Stimulated activated CD4-positive, alpha-beta T cell treated with anti-CD3 and anti-CD28 coated beads, Interleukin-2, amount 100 ng/mL, for 24 hours (primary cell): ENCODE measurements around the gene KHDC1.
"Not testable (repeated sequence)": the region's sequence is repeated elsewhere in the genome, so short reads cannot be mapped to it uniquely, and the experiment has no call there.

ENCODE experiments used
- DNase-seq, 2 donors: peaks; one replicate each; pipeline ENCODE4 v3.0.0-alpha.2; 2020

Gene KHDC1, protein sequence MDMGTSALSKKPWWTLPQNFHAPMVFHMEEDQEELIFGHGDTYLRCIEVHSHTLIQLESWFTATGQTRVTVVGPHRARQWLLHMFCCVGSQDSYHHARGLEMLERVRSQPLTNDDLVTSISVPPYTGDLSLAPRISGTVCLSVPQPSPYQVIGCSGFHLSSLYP

DNA sequence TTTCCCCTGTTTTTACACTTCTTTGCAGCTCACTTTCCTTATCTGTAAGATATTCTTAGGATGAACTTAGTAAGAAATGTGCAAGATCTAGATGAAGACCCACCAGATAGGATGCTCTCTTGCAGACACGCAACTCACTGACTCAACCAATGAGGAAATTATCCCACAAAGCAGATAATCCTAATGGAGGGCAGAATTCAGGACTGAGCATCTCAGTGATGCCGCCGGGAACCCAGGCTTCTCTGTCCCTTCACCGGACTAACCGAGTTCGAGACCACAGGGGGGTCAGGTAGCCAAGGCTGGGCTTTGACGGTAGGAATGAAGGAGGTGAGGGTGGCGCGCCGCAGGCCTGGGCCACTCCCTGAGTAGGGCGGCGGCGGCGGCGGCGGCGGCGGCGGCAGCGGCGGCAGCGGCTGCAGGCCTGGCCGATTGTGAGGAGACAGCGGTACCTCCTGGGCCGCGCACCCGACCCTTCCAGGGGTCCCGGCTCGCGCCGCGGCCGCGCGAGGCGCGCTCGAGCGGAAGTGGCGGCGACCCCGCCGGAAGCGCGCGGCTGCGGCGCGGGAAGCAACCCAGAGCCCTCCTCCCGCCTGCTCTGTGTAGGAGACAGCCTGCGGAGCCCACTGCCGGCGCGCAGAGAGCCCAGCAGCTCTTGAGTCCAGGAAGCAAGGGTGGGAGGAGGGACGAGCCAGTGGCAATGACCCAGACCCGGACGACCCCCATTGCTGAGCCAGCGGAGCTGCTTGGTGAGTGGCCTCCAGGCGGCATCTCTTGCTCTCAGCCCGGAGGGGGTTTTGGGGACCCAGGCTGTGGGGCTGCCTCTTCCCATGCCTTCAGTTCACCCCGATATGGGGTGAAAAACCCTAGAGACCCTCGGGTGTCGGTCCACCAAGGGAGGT lies at the start of gene KHDC1:
Gene KHDC1 (minus strand): TSS at position 526 of the 899 bp plus-strand sequence. CDS start 20,679 bp downstream, outside the sequence.
- peak; percentile 58 to 68 for DNase-seq

DNA sequence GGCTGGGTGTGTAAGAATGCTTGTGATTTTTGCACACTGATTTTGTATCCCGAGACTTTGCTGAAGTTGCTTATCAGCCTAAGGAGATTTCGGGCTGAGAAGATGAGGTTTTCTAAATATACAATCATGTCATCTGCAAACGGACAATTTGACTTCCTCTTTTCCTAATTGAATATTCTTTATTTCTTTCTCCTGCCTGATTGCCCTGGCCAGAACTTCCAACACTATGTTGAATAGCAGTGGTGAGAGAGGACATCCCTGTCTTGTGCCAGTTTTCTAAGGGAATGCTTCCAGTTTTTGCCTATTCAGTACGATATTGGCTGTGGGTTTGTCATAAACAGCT lies 47.5 kb upstream of the KHDC1 start:
- DNase-seq = not testable (repeated sequence)

DNA sequence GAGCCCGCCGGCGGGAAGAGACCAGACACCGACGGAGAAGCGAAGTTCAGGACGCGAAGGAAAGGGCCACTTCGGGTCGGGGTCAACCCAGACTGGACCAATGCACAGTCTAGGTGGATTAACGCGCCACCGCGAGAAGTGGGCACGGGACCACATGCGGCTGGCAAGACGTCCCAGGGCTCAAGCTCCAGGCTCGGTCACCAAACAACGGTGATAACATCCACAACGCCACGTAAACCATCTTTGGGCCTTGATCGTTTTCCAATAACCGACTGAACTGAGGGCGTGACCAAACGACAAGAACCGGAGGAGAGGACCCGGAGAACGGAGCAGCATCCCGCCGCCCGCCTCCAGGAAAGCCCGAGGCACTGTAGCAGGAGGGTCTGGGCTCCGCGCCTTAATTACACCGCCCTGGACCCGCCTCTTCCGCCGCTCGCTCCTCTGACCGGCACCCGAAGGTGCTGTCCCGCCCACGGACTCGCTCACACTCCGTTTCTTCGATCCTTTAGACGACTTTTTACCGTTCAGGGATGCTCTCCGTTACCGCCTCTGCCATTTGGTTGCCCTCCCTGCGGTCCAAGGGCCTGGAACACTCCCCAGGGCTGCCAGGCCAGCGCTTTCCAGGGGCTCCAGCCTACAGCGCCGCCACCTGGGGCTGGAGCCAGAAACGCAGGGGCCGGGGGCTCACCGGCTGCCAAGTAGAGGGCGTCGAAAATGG lies 46.9 kb upstream of the KHDC1 start:
- DNase-seq = peak; percentile 65 to 79

DNA sequence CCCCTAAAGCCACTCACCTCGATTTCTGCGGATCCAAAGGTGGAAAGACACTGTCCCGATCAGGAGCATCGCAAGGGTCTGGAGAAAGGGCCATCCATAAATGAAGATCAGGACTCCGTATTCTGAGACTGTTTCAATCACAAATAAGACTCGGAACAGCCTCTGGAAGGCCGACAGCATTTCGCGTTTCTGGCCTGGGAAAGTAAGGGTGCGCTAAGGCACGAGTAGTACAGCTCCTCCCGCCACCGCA lies 46.5 kb upstream of the KHDC1 start:
- no peak for DNase-seq

DNA sequence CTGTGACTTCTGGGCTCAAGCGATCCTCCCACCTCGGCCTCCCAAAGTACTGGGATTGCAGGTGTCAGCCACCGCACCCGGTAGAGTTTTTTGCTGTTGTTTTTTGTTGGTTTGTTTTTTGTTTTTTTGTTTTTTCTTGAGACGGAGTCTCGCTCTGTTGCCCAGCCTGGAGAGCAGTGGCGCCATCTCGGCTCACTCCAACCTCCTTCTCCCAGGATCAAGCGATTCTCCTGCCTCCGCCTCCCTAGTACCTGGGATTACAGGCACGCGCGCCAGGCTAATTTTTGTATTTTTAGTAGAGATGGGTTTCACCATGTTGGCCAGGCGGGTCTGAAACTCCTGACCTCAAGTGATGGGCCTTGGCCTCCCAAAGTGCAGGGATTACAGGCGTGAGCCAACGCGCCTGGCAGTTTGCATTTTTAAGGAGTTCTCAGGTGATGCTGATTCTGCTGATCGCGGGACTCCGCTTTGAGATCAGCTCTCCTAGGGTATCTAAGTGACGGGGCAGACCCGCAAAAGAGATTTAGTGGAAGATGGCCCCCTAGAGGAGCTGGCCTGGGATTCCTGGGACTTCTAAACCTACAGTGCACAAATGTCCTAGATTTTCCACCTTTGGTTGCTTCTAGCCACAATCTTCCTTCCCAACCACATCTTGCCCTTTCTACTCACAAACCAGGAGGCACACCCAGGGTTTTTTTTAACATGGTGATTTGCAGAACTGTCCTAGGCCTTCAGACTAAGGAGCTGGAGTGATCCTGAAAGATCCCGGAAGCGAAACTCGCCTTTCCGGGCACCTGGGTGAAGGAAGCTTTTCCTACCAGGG lies 45.9 kb upstream of the KHDC1 start:
- peak in 1 of 2 donors; percentile 4 for DNase-seq

DNA sequence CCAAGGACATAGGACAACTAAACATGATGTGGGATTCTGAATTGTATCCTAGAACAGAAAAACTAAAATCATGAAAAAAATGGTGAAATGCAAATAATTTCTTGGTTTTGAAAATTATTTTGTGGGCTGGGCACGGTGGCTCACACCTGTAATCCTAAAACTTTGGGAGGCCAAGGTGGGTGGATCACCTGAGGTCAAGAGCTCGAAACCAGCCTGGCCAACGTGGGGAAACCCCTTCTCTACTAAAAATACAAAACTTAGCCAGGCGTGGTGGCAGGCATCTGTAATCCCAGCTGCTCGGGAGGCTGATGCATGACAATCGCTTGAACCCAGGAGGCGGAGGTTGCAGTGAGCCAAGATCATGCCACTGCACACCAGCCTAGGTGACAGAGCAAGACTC lies 40.8 kb upstream of the KHDC1 start:
- DNase-seq = not testable (repeated sequence)

DNA sequence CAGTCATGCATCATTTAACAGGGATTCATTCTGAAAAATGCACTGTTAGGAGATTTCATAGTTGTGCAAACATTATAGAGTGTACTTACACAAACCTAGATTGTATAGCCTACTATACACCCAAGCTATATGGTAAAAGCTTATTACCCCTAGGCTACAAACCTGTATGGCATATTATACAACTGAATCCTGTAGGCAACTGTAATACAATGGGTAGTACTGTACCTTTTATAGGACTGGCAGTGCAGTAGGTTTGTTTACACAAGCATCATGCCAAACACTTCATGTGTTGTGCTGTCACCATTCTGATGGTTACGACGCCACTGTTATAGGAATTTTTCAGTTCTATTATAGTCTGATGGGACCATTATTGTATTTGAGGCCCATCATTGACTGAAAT lies 39.3 kb upstream of the KHDC1 start:
- no peak for DNase-seq

DNA sequence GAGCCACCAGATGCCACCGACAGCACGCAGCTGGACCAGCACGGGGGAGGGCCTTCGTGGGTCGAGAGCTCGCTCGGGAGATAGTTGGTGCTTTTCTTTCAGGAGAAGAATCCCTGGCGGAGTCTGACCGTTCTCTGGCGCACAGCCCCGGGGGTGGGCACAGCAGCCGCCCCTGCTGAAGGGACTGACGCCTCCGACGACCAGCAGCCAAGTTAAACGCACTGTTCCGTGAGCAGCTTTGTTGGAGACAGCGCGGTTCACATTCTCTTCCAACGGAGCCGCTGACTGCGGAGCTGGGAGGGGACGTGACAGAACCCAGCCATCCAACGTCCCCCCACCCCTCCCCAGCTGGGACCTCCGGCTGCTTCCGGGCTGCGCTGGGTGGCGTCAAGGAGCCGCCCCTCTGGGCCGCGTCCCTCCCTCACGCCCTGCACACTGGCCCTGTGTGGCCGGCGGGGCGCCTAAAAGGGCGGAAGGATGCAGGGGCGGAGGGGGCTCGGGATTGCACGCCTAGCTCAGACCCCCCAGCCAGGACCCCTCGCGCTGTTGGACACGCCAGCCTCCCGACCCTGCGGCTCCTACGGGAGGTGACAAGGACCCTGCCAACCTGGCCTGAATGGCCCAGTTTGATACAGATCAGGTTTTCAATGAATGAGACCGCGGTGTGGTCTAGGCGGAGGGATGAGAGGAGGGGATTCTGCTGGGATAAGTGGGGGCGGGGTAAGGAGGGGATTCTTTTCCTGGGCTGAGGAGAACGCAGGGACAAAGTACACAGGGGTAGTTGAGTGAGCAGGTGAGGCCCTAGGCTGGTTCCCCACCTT lies 36.4 kb upstream of the KHDC1 start:
- DNase-seq = no peak

DNA sequence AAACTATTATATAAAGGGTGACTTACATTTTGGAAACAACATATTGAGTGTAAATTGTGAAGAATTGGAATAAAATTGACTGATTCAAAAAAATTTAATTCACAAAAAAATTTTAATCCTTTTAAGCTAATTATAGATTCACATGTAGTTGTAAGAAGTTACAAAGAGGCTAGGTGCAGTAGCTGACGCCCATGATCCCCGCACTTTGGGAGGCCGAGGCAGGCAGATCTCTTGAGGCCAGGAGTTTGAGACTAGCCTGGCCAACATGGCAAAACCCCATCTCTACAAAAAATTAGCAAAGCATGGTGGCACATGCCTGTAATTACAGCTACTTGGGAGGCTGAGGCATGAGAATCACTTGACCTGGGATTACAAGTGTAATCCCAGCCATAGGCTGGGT lies 30.3 kb upstream of the KHDC1 start:
- no peak for DNase-seq

DNA sequence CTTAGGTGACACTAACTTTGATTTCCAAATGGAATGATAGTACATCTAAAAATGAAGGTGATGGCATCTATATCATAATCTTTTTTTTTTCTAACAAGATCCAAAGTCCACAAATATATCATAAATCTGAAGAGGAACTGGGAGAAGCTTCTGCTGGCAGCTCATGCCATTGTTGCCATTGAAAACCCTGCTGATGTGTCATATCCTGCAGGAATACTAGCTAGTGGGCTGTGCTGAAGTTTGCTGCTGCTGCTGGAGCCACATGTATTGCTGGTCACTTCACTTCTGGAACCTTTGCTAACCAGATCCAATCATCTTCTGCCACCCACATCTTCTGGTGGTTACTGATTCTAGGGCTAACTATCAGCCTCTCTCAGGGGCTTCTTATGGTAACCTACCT lies 27.4 kb upstream of the KHDC1 start:
- DNase-seq = no peak

DNA sequence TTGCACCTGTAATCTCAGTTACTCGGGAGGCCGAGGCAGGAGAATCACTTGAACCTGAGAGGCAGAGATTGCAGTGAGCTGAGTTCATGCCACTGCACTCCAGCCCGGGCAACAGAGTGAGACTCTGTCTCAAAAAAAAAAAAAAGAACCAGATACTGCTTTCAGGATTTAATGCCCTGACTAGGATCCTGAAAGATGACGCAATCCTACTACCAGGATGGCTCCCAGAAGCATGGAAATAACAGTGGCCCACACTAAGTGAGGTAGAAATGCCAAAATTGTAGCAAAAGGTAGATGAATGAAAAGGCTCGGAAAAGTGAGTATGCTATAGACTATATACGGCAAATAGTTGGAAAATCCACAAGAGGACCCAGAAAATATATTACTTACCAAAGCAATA lies 23.8 kb upstream of the KHDC1 start:
- DNase-seq = no peak

DNA sequence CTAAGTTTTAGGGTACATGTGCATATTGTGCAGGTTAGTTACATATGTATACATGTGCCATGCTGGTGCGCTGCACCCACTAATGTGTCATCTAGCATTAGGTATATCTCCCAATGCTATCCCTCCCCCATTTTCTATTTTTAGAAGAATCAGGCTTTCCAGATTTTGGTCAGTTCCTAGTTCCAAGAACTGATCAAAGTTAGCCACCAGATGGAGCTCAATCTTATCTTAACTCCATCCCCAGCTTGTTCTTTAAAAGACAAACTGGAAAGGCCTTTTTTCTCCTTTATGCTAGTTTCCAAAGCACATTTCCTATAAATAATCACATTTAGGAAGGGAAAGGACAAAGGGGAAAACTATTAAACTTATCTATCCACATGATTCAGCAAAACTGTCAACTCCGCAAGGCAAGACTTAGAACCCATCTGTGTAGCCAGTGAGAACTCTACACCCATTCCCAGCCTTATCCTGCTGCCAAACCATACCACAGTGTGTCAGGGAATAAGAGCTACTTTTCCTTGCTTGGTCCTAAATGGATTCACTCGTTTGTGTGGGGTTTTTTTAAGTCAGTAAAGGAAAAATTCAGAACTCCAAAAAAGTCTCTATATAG lies 22.8 kb upstream of the KHDC1 start:
- DNase-seq = no peak

DNA sequence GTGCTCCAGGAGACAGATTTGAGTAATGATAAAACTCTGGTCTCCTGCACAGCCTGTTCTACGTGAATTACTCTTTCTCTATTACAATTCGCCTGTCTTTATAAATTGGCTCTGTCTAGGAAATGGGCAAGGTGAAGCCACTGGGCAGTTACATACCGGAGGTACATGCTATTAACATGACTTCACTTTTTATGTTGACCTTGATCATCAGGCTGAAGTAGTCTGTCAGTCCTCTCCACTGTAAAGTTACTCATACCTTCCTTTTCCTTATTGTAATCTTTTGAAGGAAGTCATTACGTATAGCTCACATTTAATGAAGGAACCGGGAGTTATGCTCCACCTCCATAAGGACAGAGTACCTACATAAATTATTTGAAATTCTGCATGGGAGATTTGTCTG lies 19.9 kb upstream of the KHDC1 start:
- no peak for DNase-seq

DNA sequence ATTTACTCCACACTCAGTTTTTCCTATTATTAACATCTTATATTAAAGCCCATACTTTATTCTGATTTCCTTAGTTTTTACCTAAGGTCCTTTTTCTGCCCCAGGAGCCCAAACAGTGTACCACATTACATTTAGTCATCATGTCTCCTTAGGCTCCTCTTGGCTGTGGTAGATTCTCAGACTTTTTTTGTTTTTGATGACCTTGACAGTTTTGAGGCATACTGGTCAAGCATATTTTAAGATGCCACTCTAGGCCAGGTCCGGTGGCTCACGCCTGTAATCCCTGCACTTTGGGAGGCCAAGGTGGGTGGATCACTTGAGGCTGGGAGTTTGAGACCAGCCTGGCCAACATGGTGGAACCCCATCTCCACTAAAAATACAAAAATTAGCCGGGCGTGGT lies 18.7 kb upstream of the KHDC1 start:
- DNase-seq = not testable (repeated sequence)

DNA sequence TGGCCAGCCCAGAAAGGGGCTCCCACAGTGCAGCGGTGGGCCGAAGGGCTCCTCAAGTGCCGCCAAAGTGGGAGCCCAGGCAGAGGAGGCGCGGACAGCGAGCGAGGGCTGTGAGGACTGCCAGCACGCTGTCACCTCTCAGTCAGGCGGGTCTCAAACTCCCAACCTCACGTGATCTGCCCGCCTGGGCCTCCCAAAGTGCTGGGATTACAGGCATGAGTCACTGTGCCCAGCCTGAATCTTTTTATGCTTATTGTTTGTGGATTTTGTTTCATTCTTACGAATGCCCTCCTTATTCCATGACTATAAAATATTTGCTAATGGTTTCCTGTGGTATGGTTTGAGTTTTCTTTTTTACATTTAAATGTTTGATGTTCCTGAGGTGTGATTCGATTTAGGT lies 6.3 kb upstream of the KHDC1 start:
- not testable (repeated sequence) for DNase-seq

DNA sequence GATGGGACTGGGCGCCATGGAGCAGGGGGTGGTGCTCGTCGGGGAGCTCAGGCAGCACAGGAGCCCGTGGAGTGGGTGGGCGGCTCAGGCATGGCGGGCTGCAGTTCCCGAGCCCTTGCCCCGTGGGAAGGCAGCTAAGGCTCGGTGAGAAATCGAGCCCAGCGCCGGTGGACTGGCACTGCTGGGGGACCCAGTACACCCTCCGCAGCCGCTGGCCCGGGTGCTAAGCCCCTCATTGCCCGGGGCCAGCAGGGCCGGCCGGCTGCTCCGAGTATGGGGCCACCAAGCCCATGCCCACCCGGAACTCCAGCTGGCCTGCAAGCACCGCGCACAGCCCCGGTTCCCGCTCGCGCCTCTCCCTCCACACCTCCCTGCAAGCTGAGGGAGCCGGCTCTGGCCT lies 5.9 kb upstream of the KHDC1 start:
- DNase-seq = not testable (repeated sequence)

DNA sequence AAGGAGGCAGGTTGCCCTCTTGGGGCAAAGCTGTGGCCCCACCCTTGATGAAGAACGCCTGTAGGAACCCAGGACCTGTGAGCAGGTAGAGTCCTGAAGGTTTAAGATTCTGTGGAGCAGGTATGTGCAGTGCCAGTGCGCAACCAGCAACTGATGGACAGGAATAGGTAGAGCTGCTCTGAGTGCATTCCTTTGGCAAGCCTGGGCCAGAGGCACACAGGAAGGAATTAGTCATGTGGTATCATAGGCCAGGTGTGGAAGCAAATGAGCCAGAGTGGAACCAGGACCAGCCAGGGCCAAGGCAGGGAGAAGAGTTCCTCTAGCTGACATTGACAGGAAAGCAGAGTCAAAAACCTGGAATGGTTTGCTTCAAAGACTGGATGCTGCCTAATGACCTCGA lies 1.4 kb upstream of the KHDC1 start:
- peak in 1 of 2 donors; percentile 15 for DNase-seq

DNA sequence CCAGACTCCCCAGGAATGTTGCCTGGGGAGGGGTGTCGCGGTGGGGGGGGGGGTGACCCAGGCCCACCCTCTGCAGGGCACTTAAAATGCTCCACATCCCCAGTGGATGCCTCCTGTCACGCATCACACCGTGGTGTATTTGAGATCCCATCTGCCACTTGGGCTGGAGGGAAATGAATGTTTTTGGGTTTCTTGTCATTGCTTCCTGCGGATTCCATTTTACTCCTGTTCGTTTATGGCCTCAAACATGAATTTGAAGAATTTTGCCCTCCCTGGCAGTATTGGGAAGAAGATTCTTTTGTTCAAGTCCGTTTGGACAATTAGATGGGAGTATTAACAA lies 544 bp upstream of the KHDC1 start:
- no peak for DNase-seq

DNA sequence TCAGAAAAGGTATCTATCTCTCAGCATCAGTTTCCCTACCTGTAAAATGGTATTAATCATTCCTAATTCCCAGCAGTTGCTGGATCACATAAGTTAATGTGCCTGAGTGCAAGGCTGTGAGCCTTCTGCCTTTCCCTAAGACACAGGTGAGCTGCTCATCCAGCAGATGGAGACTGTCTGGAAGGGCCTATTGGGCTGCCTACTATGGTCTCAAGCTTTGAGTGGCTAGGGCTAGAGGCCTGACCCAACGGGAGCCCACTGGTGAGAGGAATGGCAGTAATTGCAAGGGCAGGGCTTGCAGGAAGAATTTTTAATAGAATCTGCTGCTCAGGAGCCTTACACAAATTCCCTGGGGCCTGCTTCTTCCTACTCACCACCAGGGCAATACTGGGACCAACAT lies 4.3 kb downstream of the KHDC1 start:
- no peak for DNase-seq

DNA sequence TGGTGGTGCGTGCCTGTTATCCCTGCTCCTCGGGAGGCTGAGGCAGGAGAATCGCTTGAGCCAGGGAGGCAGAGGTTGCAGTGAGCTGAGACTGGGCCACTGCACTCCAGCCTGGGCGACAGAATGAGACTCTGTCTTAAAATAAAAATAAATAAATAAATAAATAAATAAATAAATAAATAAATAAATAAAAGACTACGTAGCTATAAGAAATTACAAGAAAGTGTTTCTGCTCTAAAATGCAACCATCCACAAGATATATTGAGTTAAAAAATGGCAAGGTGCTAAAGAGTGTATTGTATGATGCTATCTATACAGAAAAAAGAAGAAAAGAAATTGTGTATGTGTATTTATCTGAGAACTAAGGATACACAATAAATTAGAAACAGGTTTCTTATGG lies 8.7 kb downstream of the KHDC1 start:
- DNase-seq = not testable (repeated sequence)

DNA sequence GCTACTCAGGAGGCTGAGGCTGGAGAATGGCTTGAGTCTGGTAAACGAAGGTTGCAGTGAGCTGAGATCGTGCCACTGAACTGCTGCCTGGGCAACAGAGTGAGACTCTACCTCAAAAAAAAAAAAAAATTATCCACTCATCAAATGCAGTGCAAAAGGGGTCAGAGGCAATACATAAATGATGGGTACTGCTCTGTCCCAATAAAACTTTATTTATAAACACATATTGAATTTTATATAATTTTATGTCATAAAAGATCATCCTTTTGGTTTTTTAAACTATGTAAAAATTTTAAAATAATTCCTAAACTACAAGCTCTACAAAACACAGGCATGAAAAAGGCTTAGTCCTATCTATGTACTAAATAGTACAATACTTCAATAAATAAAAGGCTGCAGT lies 10.3 kb downstream of the KHDC1 start:
- no peak for DNase-seq

DNA sequence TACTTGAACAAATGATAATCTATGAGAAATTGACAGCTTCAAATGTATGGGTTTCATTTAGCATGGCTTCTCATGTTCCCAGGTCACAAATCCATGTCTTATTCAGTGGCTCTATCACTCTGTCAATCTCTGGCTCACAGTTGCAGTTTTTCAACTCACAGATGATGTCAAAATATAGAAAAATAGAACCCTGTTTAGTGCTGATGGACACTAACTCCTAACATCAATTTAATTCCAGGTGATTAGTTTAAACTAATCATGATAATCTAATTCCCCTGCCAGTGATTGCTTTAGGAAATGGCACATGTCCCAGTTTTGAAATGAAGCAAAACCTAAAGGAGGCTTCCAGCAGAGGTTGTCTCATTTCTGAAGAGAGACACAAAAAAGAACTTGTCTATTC lies 13.0 kb downstream of the KHDC1 start:
- DNase-seq = no peak
